ENCODE measurements around the gene CAMTA1. TPM values are rescaled to one million over a fixed set of nuclear protein-coding genes. Genes with fewer than 3 reads are reported as not detected.

The CAMTA1 gene
- polyA plus RNA-seq, 1 donor from 2014 or later, result 162 TPM

DNA sequence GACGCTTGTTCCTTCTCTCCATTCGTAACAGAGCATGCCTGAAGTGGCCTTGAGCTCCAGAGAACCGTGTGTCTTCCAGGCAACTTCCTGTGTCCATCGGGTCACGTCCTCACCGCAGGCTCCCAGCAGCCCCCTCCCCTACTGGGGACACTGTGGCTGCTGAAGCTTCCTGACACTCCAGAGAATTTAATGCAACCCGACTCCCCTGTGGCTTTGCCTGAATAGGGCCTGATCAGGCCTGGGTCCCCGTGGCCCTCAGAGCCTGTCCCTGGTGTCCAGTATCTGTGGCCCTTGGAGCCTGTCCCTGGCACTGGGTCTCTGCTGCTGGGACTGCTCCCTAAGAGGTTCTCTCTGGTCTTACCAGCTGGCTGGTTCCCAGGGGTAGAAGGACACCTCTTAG, 766.2 kb downstream of the CAMTA1 start:
- Histone ChIP-seq H3K9me2 (ENCODE audit: insufficient read depth, low read length) (no peaks in the 10 kb centered on the region), H2AFZ (ENCODE audit: low read depth, low read length) (no peak overlapping the region), H3K79me2 (replicated peaks; ENCODE audit: insufficient read depth, low read length) (no peaks in the 10 kb centered on the region), H3K4me3 (ENCODE audit: low read length) (no peak overlapping the region), H3K4me2 (ENCODE audit: low read length) (no peak overlapping the region), H4K20me1 (ENCODE audit: insufficient read depth) (no peaks in the 10 kb centered on the region), H3K27ac (ENCODE audit: low read length) (no peak overlapping the region), H3K27me3 (ENCODE audit: insufficient read depth, low read depth, low read length) (no peaks in the 10 kb centered on the region), H3F3A (ENCODE audit: insufficient read depth, low read length, poor library complexity, severe bottlenecking) (no peaks in the 10 kb centered on the region), H3K9ac (ENCODE audit: low read length) (no peak overlapping the region), H3K9me3 (ENCODE audit: low read length) (no peaks in the 10 kb centered on the region), H3K36me3 (ENCODE audit: insufficient read depth, low read length) (no peaks in the 10 kb centered on the region)
- TF ChIP-seq MXI1 (conservative IDR thresholded peaks at IDR 0.05; ENCODE audit: poor library complexity, severe bottlenecking), result no peak
- no peak for TF ChIP-seq POLR2AphosphoS5 (IDR thresholded peaks at IDR 0.05)
- TF ChIP-seq EP300 (conservative IDR thresholded peaks at IDR 0.05; ENCODE audit: poor library complexity, severe bottlenecking), result no peak
- TF ChIP-seq SMC3 (conservative IDR thresholded peaks at IDR 0.05; ENCODE audit: poor library complexity), result no peak
- TF ChIP-seq TAF1 (IDR thresholded peaks at IDR 0.05; ENCODE audit: low read depth), result no peak
- TF ChIP-seq RAD21 (conservative IDR thresholded peaks at IDR 0.05), result no peak
- TF ChIP-seq, protein P1, sequence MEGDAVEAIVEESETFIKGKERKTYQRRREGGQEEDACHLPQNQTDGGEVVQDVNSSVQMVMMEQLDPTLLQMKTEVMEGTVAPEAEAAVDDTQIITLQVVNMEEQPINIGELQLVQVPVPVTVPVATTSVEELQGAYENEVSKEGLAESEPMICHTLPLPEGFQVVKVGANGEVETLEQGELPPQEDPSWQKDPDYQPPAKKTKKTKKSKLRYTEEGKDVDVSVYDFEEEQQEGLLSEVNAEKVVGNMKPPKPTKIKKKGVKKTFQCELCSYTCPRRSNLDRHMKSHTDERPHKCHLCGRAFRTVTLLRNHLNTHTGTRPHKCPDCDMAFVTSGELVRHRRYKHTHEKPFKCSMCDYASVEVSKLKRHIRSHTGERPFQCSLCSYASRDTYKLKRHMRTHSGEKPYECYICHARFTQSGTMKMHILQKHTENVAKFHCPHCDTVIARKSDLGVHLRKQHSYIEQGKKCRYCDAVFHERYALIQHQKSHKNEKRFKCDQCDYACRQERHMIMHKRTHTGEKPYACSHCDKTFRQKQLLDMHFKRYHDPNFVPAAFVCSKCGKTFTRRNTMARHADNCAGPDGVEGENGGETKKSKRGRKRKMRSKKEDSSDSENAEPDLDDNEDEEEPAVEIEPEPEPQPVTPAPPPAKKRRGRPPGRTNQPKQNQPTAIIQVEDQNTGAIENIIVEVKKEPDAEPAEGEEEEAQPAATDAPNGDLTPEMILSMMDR (IDR thresholded peaks at IDR 0.05; ENCODE audit: poor library complexity, severe bottlenecking), result no peak
- no peak for TF ChIP-seq EZH2 (IDR thresholded peaks at IDR 0.05; ENCODE audit: borderline replicate concordance, insufficient read depth, low read length, poor library complexity, severe bottlenecking)
- TF ChIP-seq, protein P2, sequence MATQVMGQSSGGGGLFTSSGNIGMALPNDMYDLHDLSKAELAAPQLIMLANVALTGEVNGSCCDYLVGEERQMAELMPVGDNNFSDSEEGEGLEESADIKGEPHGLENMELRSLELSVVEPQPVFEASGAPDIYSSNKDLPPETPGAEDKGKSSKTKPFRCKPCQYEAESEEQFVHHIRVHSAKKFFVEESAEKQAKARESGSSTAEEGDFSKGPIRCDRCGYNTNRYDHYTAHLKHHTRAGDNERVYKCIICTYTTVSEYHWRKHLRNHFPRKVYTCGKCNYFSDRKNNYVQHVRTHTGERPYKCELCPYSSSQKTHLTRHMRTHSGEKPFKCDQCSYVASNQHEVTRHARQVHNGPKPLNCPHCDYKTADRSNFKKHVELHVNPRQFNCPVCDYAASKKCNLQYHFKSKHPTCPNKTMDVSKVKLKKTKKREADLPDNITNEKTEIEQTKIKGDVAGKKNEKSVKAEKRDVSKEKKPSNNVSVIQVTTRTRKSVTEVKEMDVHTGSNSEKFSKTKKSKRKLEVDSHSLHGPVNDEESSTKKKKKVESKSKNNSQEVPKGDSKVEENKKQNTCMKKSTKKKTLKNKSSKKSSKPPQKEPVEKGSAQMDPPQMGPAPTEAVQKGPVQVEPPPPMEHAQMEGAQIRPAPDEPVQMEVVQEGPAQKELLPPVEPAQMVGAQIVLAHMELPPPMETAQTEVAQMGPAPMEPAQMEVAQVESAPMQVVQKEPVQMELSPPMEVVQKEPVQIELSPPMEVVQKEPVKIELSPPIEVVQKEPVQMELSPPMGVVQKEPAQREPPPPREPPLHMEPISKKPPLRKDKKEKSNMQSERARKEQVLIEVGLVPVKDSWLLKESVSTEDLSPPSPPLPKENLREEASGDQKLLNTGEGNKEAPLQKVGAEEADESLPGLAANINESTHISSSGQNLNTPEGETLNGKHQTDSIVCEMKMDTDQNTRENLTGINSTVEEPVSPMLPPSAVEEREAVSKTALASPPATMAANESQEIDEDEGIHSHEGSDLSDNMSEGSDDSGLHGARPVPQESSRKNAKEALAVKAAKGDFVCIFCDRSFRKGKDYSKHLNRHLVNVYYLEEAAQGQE (IDR thresholded peaks at IDR 0.05; ENCODE audit: borderline replicate concordance), result no peak

DNA sequence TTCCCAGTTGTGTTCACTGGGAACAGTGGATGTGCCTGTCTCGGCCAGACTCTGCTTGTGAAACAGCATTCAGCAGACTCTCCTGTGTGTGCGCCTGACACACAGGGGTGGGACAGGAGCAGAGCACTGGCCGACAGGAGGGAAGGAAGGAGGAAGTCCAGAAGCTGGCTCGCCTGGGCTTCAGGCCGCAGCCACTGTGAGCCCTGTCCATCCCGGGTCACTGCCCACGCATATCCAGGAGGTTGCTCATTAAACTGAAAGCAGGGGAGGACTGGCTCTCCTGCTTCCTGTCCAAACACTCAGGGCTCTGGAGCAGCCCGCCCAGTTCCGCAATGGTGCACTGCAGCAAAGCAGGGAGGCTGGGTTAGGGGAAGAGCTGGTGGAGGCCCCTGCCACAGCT, 767.1 kb downstream of the CAMTA1 start:
- no peaks in the 10 kb centered on the region for H3K36me3 ChIP-seq (ENCODE audit: insufficient read depth, low read length)
- no peak overlapping the region for H3K9ac ChIP-seq (ENCODE audit: low read length)
- TF ChIP-seq MXI1 (conservative IDR thresholded peaks at IDR 0.05; ENCODE audit: poor library complexity, severe bottlenecking) (no peak), EZH2 (IDR thresholded peaks at IDR 0.05; ENCODE audit: borderline replicate concordance, insufficient read depth, low read length, poor library complexity, severe bottlenecking) (no peak), TAF1 (IDR thresholded peaks at IDR 0.05; ENCODE audit: low read depth) (no peak), EP300 (conservative IDR thresholded peaks at IDR 0.05; ENCODE audit: poor library complexity, severe bottlenecking) (no peak), SMC3 (conservative IDR thresholded peaks at IDR 0.05; ENCODE audit: poor library complexity) (no peak)
- no peak overlapping the region for H3K27ac ChIP-seq (ENCODE audit: low read length)
- H3K4me2 ChIP-seq (ENCODE audit: low read length), result no peak overlapping the region
- H2AFZ ChIP-seq (ENCODE audit: low read depth, low read length), result no peak overlapping the region
- H4K20me1 ChIP-seq (ENCODE audit: insufficient read depth), result no peaks in the 10 kb centered on the region
- no peak overlapping the region for H3K4me3 ChIP-seq (ENCODE audit: low read length)
- no peaks in the 10 kb centered on the region for H3K27me3 ChIP-seq (ENCODE audit: insufficient read depth, low read depth, low read length)
- H3K79me2 ChIP-seq (replicated peaks; ENCODE audit: insufficient read depth, low read length), result no peaks in the 10 kb centered on the region
- no peaks in the 10 kb centered on the region for H3K9me3 ChIP-seq (ENCODE audit: low read length)
- H3K9me2 ChIP-seq (ENCODE audit: insufficient read depth, low read length), result no peaks in the 10 kb centered on the region
- H3F3A ChIP-seq (ENCODE audit: insufficient read depth, low read length, poor library complexity, severe bottlenecking), result no peaks in the 10 kb centered on the region

Data from neural cell (in vitro differentiated cells).